GM06990 (cell line): ENCODE data around the gene ELOVL3.
"Not testable (repeated sequence)": the region's sequence is repeated elsewhere in the genome, so short reads cannot be mapped to it uniquely, and the experiment has no call there.

Source experiments
- DNase-seq: peaks from one replicate; pipeline ENCODE4 v3.0.0-alpha.2; 2011; ENCODE audit not compliant: insufficient read length; ENCODE audit errors: extremely low read depth
- H3K27me3 ChIP-seq: replicated peaks from 2 replicates; pipeline ENCODE4 v1.6.0; 2011; ENCODE audit warnings: low read length; ENCODE audit not compliant: control insufficient read depth, insufficient read depth
- H3K36me3 ChIP-seq: 2 replicates; pipeline ENCODE4 v1.5.1; 2011; ENCODE audit warnings: low read length; ENCODE audit not compliant: control insufficient read depth, insufficient read depth
- H3K4me3 ChIP-seq: replicated peaks from 2 replicates; pipeline ENCODE4 v1.5.1; 2011; ENCODE audit warnings: low read depth, mild to moderate bottlenecking, control low read depth, low read length
- TF ChIP-seq, protein P1 (sequence below): IDR thresholded peaks from 2 replicates; pipeline ENCODE4 v1.5.1; 2011; ENCODE audit warnings: low read length, control low read depth, mild to moderate bottlenecking, inconsistent platforms; ENCODE audit not compliant: insufficient read depth, poor library complexity, severe bottlenecking

The ELOVL3 gene, protein sequence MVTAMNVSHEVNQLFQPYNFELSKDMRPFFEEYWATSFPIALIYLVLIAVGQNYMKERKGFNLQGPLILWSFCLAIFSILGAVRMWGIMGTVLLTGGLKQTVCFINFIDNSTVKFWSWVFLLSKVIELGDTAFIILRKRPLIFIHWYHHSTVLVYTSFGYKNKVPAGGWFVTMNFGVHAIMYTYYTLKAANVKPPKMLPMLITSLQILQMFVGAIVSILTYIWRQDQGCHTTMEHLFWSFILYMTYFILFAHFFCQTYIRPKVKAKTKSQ

DNA sequence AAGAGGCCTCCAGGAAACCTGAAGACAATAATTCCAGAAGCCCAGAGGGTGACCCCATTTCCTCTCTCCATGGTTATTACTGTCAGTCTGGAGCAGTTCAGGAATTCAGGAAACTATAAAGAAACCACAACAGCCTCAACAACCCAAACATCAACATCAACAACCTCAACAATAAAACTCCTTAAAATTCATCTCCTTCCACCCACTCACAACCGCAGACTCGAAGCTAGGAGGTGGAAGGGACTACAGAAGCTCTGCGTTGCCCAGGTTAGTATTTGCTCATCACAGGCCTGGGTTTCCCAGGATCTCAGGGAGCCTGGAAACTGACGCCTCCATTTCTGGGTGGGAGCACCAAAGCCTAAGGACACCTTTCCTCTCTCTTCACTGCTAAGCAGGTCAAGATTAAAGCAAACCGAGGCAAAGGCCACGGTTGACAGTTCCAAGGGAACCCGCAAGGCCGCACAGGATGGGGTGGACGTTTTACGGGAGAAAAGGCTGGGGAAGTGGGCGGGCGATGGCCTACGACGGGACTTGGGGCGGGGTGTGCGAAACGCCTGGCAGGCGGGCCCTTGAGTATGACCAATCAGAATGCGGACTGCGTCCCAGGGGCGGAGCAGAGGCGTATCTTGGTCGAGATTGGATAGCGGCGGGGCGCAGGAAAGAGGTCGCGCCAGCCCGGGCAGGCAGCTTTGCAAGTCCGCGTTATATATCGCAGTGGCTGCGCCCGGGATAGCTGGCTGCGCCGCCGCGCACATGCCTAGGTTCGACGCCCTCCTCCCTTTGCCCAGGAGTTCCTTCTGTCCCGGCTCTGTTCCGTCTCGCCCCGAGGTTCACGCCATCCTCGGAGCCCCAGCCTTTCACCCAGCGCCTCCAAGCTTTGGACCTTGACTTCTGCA, at the start of gene ELOVL3:
Gene ELOVL3, plus strand, starts transcription at position 654 of the 896 bp plus-strand sequence. CDS start 250 bp downstream, outside the sequence.
- DNase-seq, result peak; percentile 88
- H3K4me3 ChIP-seq, result peak within 1 kb of the TSS; percentile 38
- no peaks in the 10 kb centered on the region for H3K36me3 ChIP-seq
- no peaks in the 10 kb centered on the region for H3K27me3 ChIP-seq
- TF ChIP-seq, protein P1, sequence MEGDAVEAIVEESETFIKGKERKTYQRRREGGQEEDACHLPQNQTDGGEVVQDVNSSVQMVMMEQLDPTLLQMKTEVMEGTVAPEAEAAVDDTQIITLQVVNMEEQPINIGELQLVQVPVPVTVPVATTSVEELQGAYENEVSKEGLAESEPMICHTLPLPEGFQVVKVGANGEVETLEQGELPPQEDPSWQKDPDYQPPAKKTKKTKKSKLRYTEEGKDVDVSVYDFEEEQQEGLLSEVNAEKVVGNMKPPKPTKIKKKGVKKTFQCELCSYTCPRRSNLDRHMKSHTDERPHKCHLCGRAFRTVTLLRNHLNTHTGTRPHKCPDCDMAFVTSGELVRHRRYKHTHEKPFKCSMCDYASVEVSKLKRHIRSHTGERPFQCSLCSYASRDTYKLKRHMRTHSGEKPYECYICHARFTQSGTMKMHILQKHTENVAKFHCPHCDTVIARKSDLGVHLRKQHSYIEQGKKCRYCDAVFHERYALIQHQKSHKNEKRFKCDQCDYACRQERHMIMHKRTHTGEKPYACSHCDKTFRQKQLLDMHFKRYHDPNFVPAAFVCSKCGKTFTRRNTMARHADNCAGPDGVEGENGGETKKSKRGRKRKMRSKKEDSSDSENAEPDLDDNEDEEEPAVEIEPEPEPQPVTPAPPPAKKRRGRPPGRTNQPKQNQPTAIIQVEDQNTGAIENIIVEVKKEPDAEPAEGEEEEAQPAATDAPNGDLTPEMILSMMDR, result no peak

DNA sequence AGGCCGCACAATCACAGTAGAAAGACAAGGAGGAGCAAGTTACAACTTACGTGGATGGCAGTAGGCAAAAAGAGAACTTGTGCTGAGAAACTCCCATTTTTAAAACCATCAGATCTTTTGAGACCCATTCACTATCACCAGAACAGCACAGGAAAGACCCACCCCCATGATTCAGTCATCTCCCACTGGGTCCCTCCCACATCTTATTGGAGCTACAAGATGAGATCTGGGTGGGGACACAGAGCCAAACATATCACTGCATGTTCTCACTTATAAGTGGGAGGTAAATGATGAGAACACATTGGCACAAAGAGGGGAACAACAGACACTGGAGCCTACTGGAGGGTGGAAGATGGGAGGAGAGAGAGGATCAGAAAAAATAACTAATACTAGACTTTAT, 41.5 kb upstream of the ELOVL3 start:
- no peak for DNase-seq
- Histone ChIP-seq H3K4me3 (no peak overlapping the region), H3K27me3 (no peaks in the 10 kb centered on the region), H3K36me3 (no peaks in the 10 kb centered on the region)
- TF ChIP-seq, protein P1, result no peak

DNA sequence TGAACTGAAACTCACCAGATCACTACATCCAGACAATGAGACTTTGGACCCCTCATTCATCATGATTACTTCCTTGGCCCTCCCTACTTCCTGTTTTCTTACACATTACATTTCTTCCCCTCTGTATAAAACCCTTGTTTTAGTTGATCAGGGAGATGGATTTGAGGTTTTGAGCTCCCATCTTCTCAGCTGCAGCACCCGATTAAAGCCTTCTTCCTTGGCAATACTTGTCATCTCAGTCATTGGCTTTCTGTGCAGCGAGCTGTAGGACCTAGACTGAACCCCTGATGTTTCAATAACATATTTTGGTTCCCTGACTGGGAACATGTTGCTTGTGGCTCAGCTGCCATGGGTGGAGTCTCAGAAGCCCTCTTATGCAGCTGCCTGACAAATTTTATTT, 40.8 kb upstream of the ELOVL3 start:
- DNase-seq, result no peak
- TF ChIP-seq, protein P1, result no peak
- no peaks in the 10 kb centered on the region for H3K36me3 ChIP-seq
- H3K27me3 ChIP-seq, result no peaks in the 10 kb centered on the region
- H3K4me3 ChIP-seq, result no peak overlapping the region

DNA sequence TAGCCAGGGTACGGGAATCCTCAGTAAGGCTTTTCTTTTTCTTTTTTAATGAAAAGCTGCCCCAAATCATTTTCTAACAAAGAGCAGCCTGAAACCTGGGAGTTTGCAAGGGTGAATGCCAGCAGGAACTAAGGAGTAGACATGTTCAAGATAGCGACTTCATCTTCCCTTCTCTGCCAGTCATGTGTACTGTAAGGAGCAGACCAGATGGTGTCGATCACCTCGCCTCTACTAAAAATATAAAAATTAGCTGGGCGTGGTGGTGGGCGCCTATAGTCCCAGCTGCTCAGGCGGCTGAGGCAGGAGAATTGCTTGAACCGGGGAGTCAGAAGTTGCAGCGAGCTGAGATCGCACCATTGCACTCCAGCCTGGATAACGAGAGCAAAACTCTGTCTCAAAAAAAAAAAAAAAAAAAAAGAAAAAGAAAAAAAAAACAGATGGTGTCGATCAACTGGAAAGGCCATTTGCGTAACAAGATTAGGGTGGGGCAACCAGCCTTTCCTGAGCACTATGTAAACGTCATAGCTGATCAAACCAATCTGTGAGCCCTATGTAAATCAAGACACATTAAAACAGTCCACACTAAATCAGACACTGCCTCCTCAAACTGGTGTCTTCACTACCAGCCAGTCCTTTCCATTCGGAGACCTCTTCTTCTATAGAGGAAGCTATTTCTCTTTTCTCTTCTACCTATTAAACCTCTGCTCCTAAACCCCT, 40.1 kb upstream of the ELOVL3 start:
- H3K27me3 ChIP-seq, result no peaks in the 10 kb centered on the region
- no peak overlapping the region for H3K4me3 ChIP-seq
- H3K36me3 ChIP-seq, result no peaks in the 10 kb centered on the region
- DNase-seq, result no peak
- TF ChIP-seq, protein P1, result no peak

DNA sequence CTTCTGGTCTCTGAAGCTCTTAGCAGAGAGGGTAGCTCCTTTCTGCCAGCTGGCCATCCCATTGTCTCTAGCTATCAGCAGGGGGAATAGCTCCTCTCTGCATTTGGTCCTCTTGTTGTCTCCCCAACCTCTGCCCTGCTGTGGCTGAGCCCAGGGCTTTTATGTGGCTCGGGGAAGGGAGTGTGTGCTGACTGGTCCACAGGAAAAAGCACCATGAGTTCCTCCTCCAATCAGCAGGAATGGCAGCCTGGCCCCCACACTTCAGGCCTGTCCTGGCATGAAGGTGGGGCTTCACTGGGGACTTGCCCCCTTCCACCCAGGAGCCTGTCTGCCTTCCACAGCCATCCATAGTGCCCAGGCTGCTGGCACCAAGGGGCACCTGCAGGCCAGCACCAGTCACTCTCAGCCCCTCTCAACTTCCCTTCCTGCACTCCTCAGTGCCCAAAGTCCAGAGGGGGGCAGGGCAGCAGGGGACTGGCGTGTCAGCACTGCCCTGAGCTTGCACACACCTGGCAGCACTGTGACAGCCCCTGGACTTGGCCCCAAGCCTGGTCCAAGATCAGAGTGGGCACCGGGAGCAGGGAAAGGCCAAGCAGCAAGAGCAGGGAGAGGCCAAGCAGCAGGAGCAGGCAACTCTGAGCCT, 37.7 kb upstream of the ELOVL3 start:
- Histone ChIP-seq H3K27me3 (no peaks in the 10 kb centered on the region), H3K36me3 (no peaks in the 10 kb centered on the region), H3K4me3 (no peak overlapping the region)
- TF ChIP-seq, protein P1, result no peak
- no peak for DNase-seq

DNA sequence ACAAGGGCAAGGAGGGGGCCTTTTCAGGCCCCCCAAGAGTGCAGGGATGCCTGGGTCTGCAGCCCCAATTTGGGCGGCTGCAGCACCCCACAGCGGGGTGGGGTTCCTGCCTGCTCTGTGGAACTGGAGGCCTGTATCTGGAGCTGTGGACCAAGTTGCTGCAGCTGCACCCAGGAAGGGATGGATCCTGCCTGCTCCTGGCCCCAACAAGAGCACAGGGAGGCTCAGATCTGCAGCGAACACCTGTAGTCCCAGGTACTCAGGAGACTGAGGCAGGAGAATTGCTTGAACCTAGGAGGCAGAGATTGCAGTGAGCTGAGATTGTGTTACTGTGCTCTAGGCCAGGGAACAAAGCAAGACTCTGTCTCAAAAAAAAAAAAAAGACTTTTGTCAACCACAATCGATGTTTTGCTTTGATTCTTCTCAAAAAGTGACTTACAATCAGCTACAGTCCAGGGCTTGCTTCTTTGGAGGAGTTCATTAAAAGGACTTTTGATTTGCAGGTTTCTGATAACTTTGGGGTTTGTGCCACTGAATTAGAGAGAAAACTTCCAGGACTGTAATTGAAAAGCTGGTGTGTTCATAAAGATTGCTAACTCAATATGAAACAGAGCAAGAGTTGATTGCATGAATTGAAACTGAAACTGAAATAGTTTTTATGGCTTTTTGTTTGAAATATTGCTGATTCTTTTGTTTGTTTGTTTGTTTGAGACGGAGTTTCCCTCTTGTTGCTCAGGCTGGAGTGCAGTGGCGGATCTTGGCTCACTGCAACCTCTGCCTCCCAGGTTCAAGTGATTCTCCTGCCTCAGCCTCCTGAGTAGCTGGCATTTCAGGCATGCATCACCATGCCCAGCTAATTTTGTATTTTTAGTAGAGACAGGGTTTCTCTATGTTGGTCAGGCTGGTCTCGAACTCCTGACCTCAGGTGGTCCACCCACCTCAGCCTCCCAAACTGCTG, 36.9 kb upstream of the ELOVL3 start:
- not testable (repeated sequence) for H3K36me3 ChIP-seq, H3K4me3 ChIP-seq, H3K27me3 ChIP-seq
- peak; percentile 33 for DNase-seq
